SW 1271 (cell line): ENCODE results near the gene NOL6.
"Not testable (repeated sequence)": the region's sequence is repeated elsewhere in the genome, so short reads cannot be mapped to it uniquely, and the experiment has no call there.

Source experiments
- DNase-seq, 2 experiments: peaks; one replicate each; lab custom pipeline; 2025; lab: John Stamatoyannopoulos, UW

NOL6 gene

GRCh38 chr9:33473643-33474352, at the start of gene NOL6:
TSS of gene NOL6 (minus strand) at chr9:33473924. CDS start at chr9:33473842, 82 bp downstream.
- peak; percentile 89 to 96 for DNase-seq

- not testable (repeated sequence) for DNase-seq
These were observed 48.1 kb upstream of the NOL6 start for GRCh38 chr9:33521861-33522260.

GRCh38 chr9:33517934-33518577, 44.3 kb upstream of the NOL6 start:
- DNase-seq, result not testable (repeated sequence)

- peak; percentile 7 to 40 for DNase-seq
These were observed 43.6 kb upstream of the NOL6 start for GRCh38 chr9:33517373-33517772.

GRCh38 chr9:33516397-33516796, 42.7 kb upstream of the NOL6 start:
- DNase-seq, result not testable (repeated sequence)

GRCh38 chr9:33515342-33515995, 41.7 kb upstream of the NOL6 start:
- DNase-seq, result not testable (repeated sequence)

- DNase-seq, result not testable (repeated sequence)
These were observed 38.8 kb upstream of the NOL6 start for GRCh38 chr9:33512535-33512934.

- not testable (repeated sequence) for DNase-seq
These were observed 37.4 kb upstream of the NOL6 start for GRCh38 chr9:33511184-33511517.

GRCh38 chr9:33510262-33511183, 36.8 kb upstream of the NOL6 start:
- peak; percentile 32 to 47 for DNase-seq

GRCh38 chr9:33506626-33507370, 33.1 kb upstream of the NOL6 start:
- peak; percentile 69 to 86 for DNase-seq

GRCh38 chr9:33498387-33498786, 24.7 kb upstream of the NOL6 start:
- DNase-seq, result no peak

- not testable (repeated sequence) for DNase-seq
These were observed 20.1 kb upstream of the NOL6 start for GRCh38 chr9:33493819-33494218.

- DNase-seq, result no peak
These were observed 15.3 kb upstream of the NOL6 start for GRCh38 chr9:33489066-33489465.

GRCh38 chr9:33485312-33485711, 11.6 kb upstream of the NOL6 start:
- not testable (repeated sequence) for DNase-seq

- no peak for DNase-seq
These were observed 7.3 kb upstream of the NOL6 start for GRCh38 chr9:33480976-33481375.

- DNase-seq, result no peak
These were observed 6.4 kb upstream of the NOL6 start for GRCh38 chr9:33480106-33480505.

GRCh38 chr9:33476503-33476902, 2.8 kb upstream of the NOL6 start:
- DNase-seq, result no peak

GRCh38 chr9:33475357-33475756, 1.6 kb upstream of the NOL6 start:
- DNase-seq, result no peak

- DNase-seq, result no peak
These were observed 676 bp downstream of the NOL6 start for GRCh38 chr9:33472881-33473615.

GRCh38 chr9:33472171-33472880, 1.4 kb downstream of the NOL6 start:
- no peak for DNase-seq
